T47D (cell line): ENCODE measurements around the gene DLG2.

Experiments
- DNase-seq, 2 experiments: peaks; one replicate each; pipeline versions ENCODE4 v3.0.0 to v3.0.0-alpha.2; 2011 to 2012; ENCODE audit warnings: low read depth in 1 of 2, low spot score in 1 of 2
- JUND ChIP-seq: IDR thresholded peaks from 2 replicates; pipeline ENCODE4 v1.6.1; 2012; ENCODE audit warnings: low read depth
- in situ Hi-C: cut with HindIII; loops from 2 replicates; pipeline ENCODE4 v1.10.0; 2016; ENCODE audit warnings: low sequenced_read_pairs, low pct_unique_long_range_greater_than_20kb

Gene DLG2

DNA sequence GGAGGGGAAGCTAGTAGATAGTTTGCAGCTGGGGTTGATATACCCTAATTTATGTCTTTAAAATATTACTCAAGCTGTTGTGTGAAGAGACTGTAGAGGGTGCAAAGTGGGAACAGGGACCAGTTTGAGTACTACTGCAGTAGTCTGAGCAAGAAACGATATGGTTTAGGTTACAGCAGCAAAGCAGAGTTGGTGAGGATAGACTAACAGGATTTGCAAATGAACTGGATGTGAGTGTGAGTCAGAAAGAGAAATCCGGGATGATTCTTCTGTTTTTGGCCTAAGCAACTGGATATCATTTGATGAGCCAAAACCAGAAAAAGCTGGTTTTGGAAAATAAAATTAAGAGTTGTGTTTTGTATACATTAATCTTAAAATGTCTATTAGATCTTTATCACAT is 1591.5 kb downstream of the DLG2 start:
- no peak for DNase-seq
- no peak for TF ChIP-seq JUND
- in situ Hi-C loops = no loop called here

DNA sequence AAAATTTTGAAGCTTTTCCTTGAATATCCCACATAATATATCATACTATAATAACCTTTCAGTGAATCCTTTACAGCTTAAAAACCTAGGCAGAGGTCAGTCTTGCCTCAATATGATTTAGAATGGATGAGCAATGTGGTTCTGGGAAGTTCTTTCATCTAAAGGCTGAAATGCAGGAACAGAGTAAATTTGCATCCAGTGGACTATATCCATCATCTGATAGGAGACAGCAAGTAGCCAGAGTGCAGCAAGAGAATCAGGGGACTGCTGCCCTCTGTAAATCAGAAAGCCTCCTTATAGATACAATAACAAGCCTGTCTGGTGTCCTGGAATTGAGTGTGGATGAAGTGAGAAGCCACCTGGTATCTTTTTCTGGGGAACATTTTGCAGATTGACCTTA is 1592.7 kb downstream of the DLG2 start:
- TF ChIP-seq JUND = no peak
- in situ Hi-C loops = no loop called here
- DNase-seq = no peak

DNA sequence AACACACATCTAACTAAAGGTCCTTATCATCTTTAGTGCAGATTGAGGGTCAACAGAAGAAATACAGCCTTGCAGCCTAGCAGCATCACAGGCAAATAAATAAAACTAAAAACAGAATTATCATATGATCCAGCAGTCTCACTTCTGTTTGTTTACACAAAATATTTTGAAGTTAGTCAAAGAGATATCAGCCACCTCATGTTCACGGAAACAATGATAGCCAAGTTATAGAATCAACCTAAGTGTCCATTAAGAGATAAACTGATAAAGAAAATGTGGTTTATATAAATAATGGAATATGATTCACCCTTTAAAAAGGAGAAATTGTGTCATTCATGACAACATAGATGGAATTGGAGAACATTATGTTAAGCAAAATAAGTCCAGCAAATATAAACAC is 1602.9 kb downstream of the DLG2 start:
- DNase-seq = no peak
- in situ Hi-C loops = no loop called here
- TF ChIP-seq JUND = no peak

- no peak for DNase-seq
- TF ChIP-seq JUND = no peak
- in situ Hi-C loops = no loop called here
Observed at GRCh38 chr11:84022695-84023094, 1604.4 kb downstream of the DLG2 start.

- TF ChIP-seq JUND = no peak
- DNase-seq = no peak
- in situ Hi-C loops = no loop called here
Observed at GRCh38 chr11:84022201-84022600, 1604.9 kb downstream of the DLG2 start.

GRCh38 chr11:84021291-84021690 is 1605.9 kb downstream of the DLG2 start:
- no peak for DNase-seq
- no peak for TF ChIP-seq JUND
- in situ Hi-C loops = no loop called here

DNA sequence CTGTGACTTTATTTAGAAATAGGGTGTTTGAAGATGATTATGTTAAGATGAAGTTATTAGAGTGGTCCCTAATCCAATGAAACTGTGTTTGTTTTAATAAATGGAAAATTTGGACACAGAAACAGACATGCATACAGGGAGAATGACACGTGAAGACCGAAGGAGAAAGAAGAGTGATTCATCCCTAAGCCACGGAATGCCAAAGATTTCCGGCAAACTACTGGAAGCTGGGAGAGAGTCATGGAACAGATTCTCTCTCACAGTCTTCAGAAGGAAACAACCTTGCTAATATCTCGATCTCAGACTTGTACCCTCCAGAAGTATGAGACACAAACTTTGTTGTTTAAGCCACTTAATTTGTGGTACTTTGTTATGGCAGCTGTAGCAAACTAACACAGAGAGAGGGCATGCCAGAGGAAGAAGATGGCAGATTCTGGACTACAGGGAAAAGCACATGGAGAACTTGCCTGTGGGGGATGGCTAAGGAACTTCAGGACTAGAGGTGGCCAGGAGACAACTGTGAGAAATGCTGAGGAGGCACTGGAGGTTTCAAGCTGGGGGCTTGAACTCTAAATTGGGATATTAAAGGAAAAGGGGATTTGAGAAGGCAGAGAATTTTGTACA is 1607.5 kb downstream of the DLG2 start:
- TF ChIP-seq JUND = no peak
- no peak for DNase-seq
- in situ Hi-C loops = no loop called here

GRCh38 chr11:84014539-84014938 is 1612.6 kb downstream of the DLG2 start:
- TF ChIP-seq JUND = no peak
- no peak for DNase-seq
- in situ Hi-C loops = no loop called here

DNA sequence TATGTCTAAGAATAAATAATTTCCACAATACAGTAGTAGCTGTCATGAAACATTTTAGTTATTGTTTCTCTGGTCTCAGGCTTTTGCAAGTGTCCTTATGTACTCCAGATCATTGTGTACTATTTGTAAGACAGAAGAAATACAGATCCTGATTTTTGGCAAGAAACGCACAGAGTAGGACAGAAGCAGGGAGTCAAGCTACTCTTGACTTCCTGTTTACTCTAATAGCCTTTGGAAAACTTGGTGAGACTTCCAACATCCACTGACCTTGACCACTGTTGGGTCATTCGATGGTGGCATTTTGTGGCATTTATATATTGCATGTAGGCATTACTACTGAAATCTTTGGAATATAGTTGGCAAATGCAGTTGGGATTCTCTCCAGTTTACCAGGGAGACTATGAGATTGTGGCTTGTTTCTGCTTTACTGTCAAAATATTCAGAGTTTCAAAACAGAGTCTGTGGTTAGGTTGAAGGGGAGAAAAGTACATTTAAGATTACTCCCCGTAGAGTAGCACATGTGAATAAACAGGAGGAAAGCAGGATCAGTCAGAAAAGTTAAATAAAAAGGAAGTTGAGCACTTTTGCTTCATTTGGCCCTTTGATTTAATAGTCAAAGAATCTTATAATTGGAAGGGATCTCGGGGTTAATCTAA is 1614.8 kb downstream of the DLG2 start:
- DNase-seq = no peak
- in situ Hi-C loops = no loop called here
- no peak for TF ChIP-seq JUND

DNA sequence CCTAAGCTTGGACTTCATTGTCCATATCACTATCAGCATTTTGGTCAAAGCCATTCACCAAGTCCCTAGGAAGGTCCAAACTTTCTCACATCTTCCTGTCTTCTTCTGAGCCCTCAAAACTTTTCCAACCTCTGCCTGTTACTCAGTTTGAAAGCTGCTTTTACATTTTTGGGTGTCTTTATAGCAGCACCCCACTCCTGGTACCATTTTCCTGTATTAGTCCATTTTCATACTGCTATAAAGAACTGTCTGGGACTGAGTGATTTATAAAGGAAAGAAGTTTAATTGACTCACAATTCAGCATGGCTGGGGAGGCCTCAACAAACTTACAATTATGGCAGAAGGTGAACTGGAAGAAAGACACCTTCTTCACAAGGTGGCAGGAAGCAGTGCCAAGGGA is 1624.0 kb downstream of the DLG2 start:
- in situ Hi-C loops = no loop called here
- TF ChIP-seq JUND = no peak
- no peak for DNase-seq

DNA sequence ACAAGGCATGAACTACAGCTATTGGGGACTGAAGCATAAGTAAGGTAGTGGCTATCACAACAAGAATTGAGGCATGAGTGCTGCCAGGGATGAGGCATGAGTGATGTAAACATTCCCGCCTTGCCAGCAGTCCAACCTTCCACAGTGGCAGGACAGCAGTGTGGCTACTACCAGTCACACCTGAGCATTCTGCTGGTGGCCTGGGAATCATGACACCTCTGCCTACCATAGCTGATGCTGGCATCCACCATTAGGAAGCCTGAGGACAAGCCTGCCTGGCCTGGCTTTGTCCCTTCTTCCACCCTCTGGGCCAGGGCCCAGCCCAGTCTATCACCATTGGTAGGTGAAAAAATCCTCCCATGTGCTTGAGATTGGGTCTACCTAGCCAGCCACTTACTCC is 1628.2 kb downstream of the DLG2 start:
- no peak for TF ChIP-seq JUND
- in situ Hi-C loops = no loop called here
- DNase-seq = no peak

- in situ Hi-C loops = no loop called here
- TF ChIP-seq JUND = no peak
- DNase-seq = no peak
Observed at GRCh38 chr11:83990160-83990733, 1636.9 kb downstream of the DLG2 start.

DNA sequence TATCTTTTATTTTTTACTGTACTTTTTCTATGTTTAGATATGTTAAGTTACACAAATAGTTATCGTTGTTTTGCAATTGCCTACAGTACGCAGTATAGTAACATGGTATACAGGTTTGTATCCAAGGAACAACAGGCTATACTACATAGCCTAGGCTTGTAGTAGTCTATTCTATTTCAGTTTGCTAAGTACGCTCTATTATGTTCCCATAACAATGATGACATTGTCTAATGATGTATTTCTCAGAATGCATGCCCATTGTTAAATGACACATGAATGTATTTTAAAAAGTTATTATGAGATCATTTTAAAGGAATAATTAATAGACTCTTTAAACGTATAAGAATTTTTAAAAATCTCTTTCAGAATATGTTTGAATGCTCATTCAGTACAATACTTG is 1644.3 kb downstream of the DLG2 start:
- DNase-seq = no peak
- no peak for TF ChIP-seq JUND
- in situ Hi-C loops = no loop called here
